H1 (cell line): ENCODE results near the gene NOL3. TPM values are rescaled to one million over a fixed set of nuclear protein-coding genes. Genes with fewer than 3 reads are reported as not detected.
A peak's percentile ranks its signal among the peaks of the same experiment; 100 is the strongest.

Experiments
- HDAC2 ChIP-seq, 2 experiments: fragments of 300-600 bp in 1 of 2; sonication (generic) in 1 of 2; IDR thresholded peaks; 2 replicates each; pipeline ENCODE4 v1.6.1; 2011 to 2012; ENCODE audit warnings: low read depth in 2 of 2, low read length in 2 of 2, mild to moderate bottlenecking in 2 of 2, moderate library complexity in 2 of 2, borderline replicate concordance in 1 of 2, inconsistent platforms in 1 of 2
- TAF1 ChIP-seq: IDR thresholded peaks from 2 replicates; pipeline ENCODE4 v1.6.1; 2011; ENCODE audit warnings: mild to moderate bottlenecking, low read depth, low read length
- TEAD4 ChIP-seq: IDR thresholded peaks from 2 replicates; pipeline ENCODE4 v1.6.1; 2012; ENCODE audit warnings: low read depth, low read length, inconsistent platforms, mixed read lengths
- polyA plus RNA-seq, 7 experiments: library from polyadenylated mRNA; depleted of rRNA in 3 of 7; stranded (reverse) in 5 of 7; unstranded in 2 of 7; fragments of >200 nt in 5 of 7; fragments of 200-250 nt in 2 of 7; gene quantifications; 1 replicate in 5 of 7; 2 replicates in 1 of 7; 4 replicates in 1 of 7; pipeline versions ENCODE4 v1.2.1 to v1.2.3, GENCODE V29; 2011 to 2013; ENCODE audit warnings: missing spikeins in 2 of 7, mixed read lengths in 2 of 7
- total RNA-seq: library from RNA; stranded (reverse); fragmentation: NEBNext Ultra II Directional; extraction: Animal tissue kit (Norgen Biotek cat#: 25700); gene quantifications from 2 replicates; pipeline ENCODE4 v1.2.1, GENCODE V29; 2021
- TF ChIP-seq, protein P1 (sequence below): IDR thresholded peaks from 2 replicates; pipeline ENCODE4 v1.6.1; 2012; ENCODE audit warnings: inconsistent platforms
- TF ChIP-seq, protein P2 (sequence below): IDR thresholded peaks from 2 replicates; pipeline ENCODE4 v1.6.1; 2011; ENCODE audit warnings: low read length, improper control_type of control experiment
- TF ChIP-seq, protein P3 (sequence below): IDR thresholded peaks from 2 replicates; pipeline ENCODE4 v1.6.1; 2011; ENCODE audit warnings: low read depth, mild to moderate bottlenecking, low read length; ENCODE audit not compliant: insufficient read depth
- TF ChIP-seq, protein P4 (sequence below): IDR thresholded peaks from 2 replicates; pipeline ENCODE4 v1.6.1; 2012; ENCODE audit warnings: inconsistent platforms

NOL3 gene
- total and polyA plus RNA-seq, 2 of the 8 experiments (the other 6 are each of a cell fraction or from before 2014, with no cell fraction given): 2.2 to 4.6 TPM

DNA sequence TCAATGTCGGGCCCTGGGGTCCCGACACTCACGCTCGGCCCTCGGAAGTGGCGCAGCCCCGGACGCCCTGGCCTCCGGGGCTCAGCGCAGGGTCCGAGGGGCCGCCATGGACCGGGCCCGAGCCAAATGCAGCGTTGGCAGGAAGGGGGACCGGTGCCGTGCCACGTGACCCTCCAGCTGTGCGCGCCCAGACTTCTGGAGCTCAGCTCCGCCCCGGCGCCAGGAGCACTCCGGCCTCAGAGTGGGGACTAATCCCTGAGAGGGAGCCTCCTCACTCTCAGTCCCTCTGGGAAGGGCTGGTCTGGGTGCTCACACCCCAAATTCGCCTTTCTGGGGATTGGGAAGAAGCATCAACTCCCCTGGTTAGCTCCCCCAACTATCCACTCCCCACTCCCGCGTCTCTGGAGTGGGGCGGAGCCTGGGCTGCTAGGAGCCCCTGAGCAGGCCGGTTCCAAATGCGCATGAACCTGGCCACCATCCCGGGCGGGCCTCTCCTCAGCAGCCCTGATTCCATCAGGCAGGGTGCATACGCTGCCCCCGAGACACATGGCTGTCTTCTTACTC, 19.4 kb upstream of the NOL3 start, which contains the start of gene B3GNT9 (continued):
- TF ChIP-seq TAF1 (no peak), HDAC2 (IDR thresholded peaks at IDR 0.05; ENCODE audit: borderline replicate concordance in 1 of 2, low read depth in 2 of 2, low read length in 2 of 2) (0 out of 4 replicates have a peak, but pooled peaks of 1 of the 2 experiments have one; percentile 20), TEAD4 (no peak)
- TF ChIP-seq, protein P1, sequence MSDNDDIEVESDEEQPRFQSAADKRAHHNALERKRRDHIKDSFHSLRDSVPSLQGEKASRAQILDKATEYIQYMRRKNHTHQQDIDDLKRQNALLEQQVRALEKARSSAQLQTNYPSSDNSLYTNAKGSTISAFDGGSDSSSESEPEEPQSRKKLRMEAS: peak; percentile 78; the same call in 1 of the 2 replicates
- TF ChIP-seq, protein P2, sequence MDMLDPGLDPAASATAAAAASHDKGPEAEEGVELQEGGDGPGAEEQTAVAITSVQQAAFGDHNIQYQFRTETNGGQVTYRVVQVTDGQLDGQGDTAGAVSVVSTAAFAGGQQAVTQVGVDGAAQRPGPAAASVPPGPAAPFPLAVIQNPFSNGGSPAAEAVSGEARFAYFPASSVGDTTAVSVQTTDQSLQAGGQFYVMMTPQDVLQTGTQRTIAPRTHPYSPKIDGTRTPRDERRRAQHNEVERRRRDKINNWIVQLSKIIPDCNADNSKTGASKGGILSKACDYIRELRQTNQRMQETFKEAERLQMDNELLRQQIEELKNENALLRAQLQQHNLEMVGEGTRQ: peak; percentile 82
- TF ChIP-seq, protein P3, sequence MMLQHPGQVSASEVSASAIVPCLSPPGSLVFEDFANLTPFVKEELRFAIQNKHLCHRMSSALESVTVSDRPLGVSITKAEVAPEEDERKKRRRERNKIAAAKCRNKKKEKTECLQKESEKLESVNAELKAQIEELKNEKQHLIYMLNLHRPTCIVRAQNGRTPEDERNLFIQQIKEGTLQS: 0 out of 2 replicates have a peak, but pooled peaks have one; percentile 59
- TF ChIP-seq, protein P4, sequence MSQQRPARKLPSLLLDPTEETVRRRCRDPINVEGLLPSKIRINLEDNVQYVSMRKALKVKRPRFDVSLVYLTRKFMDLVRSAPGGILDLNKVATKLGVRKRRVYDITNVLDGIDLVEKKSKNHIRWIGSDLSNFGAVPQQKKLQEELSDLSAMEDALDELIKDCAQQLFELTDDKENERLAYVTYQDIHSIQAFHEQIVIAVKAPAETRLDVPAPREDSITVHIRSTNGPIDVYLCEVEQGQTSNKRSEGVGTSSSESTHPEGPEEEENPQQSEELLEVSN: peak; percentile 59
- TF ChIP-seq, all 59 proteins: peak for 10
